H1 (cell line): ENCODE measurements around the gene UBE3B. TPM values are rescaled to one million over a fixed set of nuclear protein-coding genes. Genes with fewer than 3 reads are reported as not detected.

ENCODE experiments used
- CTCF ChIA-PET: fragments of 300-600 bp; sonication (Branson Sonifier 250); formaldehyde crosslinking; loops from one replicate; lab custom pipeline; 2021; ENCODE audit not compliant: partially characterized antibody; lab: Charles Lee
- POLR2A ChIA-PET: fragments of 300-600 bp; sonication (Branson Sonifier 250); formaldehyde crosslinking; loops from one replicate; lab custom pipeline; 2021; ENCODE audit warnings: inconsistent platforms; ENCODE audit not compliant: partially characterized antibody; lab: Charles Lee
- DNase-seq, 2 experiments: peaks; one replicate each; pipeline versions ENCODE4 v3.0.0 to v3.0.0-alpha.2; 2010 to 2022; ENCODE audit warnings: low spot score in 2 of 2, low read depth in 1 of 2, mixed read lengths in 1 of 2
- FAIRE-seq: peaks from 2 replicates; lab custom pipeline; 2011; peaks lifted over from hg19 to GRCh38; lab: Jason Lieb, UNC
- H2AFZ ChIP-seq: 2 replicates; pipeline ENCODE4 v1.8.1; 2012; ENCODE audit warnings: low read length, inconsistent platforms
- H2AK5ac ChIP-seq: 2 replicates; pipeline ENCODE4 v1.6.1; 2013; ENCODE audit warnings: low read depth, low read length
- H2BK120ac ChIP-seq: replicated peaks from 2 replicates; pipeline ENCODE3; 2013; ENCODE audit warnings: low read depth, low read length, inconsistent platforms
- H2BK12ac ChIP-seq: 2 replicates; pipeline ENCODE4 v1.6.1; 2013; ENCODE audit warnings: low read depth, low read length
- H2BK15ac ChIP-seq: 2 replicates; pipeline ENCODE4 v1.6.1; 2013; ENCODE audit warnings: low read length
- H2BK20ac ChIP-seq: 2 replicates; pipeline ENCODE4 v1.6.1; 2013; ENCODE audit warnings: low read length
- H2BK5ac ChIP-seq: 2 replicates; pipeline ENCODE4 v1.6.1; 2013; ENCODE audit warnings: low read depth, low read length
- H3K14ac ChIP-seq: 2 replicates; pipeline ENCODE4 v1.6.1; 2013; ENCODE audit warnings: inconsistent platforms; ENCODE audit not compliant: insufficient read length
- H3K18ac ChIP-seq: 2 replicates; pipeline ENCODE4 v1.6.1; 2013; ENCODE audit warnings: low read length; ENCODE audit errors: extremely low read depth
- H3K23ac ChIP-seq: 2 replicates; pipeline ENCODE4 v1.6.1; 2013; ENCODE audit warnings: inconsistent platforms; ENCODE audit not compliant: insufficient read length
- H3K23me2 ChIP-seq: 2 replicates; pipeline ENCODE4 v1.6.1; 2013; ENCODE audit warnings: low read depth, low read length
- H3K27ac ChIP-seq: 2 replicates; pipeline ENCODE4 v1.6.1; 2011; ENCODE audit warnings: low read depth, low read length, inconsistent platforms
- H3K27me3 ChIP-seq, 4 experiments: replicated peaks in 1 of 4; 1 replicate in 1 of 4; 2 replicates in 3 of 4; pipeline versions ENCODE4 v1.6.1 to v1.8.1; 2011 to 2013; ENCODE audit warnings: low read length in 3 of 4, mild to moderate bottlenecking in 3 of 4, inconsistent platforms in 2 of 4, mixed read lengths in 2 of 4, moderate library complexity in 1 of 4; ENCODE audit not compliant: control insufficient read depth in 3 of 4, insufficient read depth in 3 of 4; ENCODE audit errors: extremely low read depth in 1 of 4
- H3K36me3 ChIP-seq, 4 experiments: 2 replicates each; pipeline versions ENCODE4 v1.6.1 to v1.8.1; 2011 to 2013; ENCODE audit warnings: mild to moderate bottlenecking in 4 of 4, low read length in 3 of 4, moderate library complexity in 2 of 4, control low read depth in 1 of 4, inconsistent platforms in 1 of 4; ENCODE audit not compliant: insufficient read depth in 4 of 4, control insufficient read depth in 2 of 4
- H3K4ac ChIP-seq: replicated peaks from 2 replicates; pipeline ENCODE3; 2013; ENCODE audit warnings: low read length, low read depth, mixed read lengths, inconsistent platforms; ENCODE audit not compliant: insufficient read length
- H3K4me1 ChIP-seq, 4 experiments: replicated peaks in 1 of 4; 1 replicate in 1 of 4; 2 replicates in 3 of 4; pipeline versions ENCODE4 v1.6.1 to v1.8.1; 2011 to 2013; ENCODE audit warnings: low read length in 3 of 4, inconsistent platforms in 2 of 4, mixed read lengths in 1 of 4; ENCODE audit not compliant: insufficient read depth in 4 of 4, control insufficient read depth in 3 of 4
- H3K4me2 ChIP-seq, 2 experiments: 2 replicates each; pipeline versions ENCODE4 v1.6.1 to v1.8.1; 2011 to 2013; ENCODE audit warnings: low read depth in 2 of 2, low read length in 2 of 2, control low read depth in 1 of 2, inconsistent platforms in 1 of 2, mild to moderate bottlenecking in 1 of 2; ENCODE audit not compliant: insufficient read depth in 1 of 2
- H3K4me3 ChIP-seq, 4 experiments: fragments of 200-600, 300-600 bp in 1 of 4; sonication (generic), shearing (Covaris generic), sonication (Bioruptor Twin) in 1 of 4; 2 replicates each; pipeline versions ENCODE4 v1.5.1 to v1.8.1; 2011 to 2016; ENCODE audit warnings: low read length in 4 of 4, low read depth in 3 of 4, control low read depth in 2 of 4, inconsistent platforms in 2 of 4, mild to moderate bottlenecking in 2 of 4, mixed read lengths in 1 of 4, moderate library complexity in 1 of 4; ENCODE audit not compliant: insufficient read depth in 2 of 4; ENCODE audit errors: extremely low read depth in 1 of 4
- H3K56ac ChIP-seq: replicated peaks from 2 replicates; pipeline ENCODE3; 2013; ENCODE audit warnings: low read depth, mild to moderate bottlenecking, mixed read lengths, low read length, inconsistent platforms; ENCODE audit not compliant: insufficient read length
- H3K79me1 ChIP-seq: 2 replicates; pipeline ENCODE4 v1.6.1; 2013; ENCODE audit warnings: low read depth, low read length, control low read depth
- H3K79me2 ChIP-seq, 2 experiments: 2 replicates each; pipeline versions ENCODE4 v1.6.1 to v1.8.1; 2012 to 2013; ENCODE audit warnings: low read length in 2 of 2, mild to moderate bottlenecking in 2 of 2, inconsistent platforms in 1 of 2; ENCODE audit not compliant: insufficient read depth in 2 of 2, control insufficient read depth in 1 of 2
- H3K9ac ChIP-seq, 4 experiments: replicated peaks in 1 of 4; 1 replicate in 1 of 4; 2 replicates in 3 of 4; pipeline versions ENCODE4 v1.6.1 to v1.8.1; 2011 to 2013; ENCODE audit warnings: low read depth in 3 of 4, low read length in 3 of 4, control low read depth in 2 of 4, mild to moderate bottlenecking in 2 of 4, moderate library complexity in 2 of 4, inconsistent platforms in 1 of 4; ENCODE audit errors: extremely low read depth in 1 of 4
- H3K9me3 ChIP-seq, 2 experiments: 2 replicates each; pipeline versions ENCODE4 v1.6.1 to v1.8.1; 2012 to 2013; ENCODE audit warnings: mild to moderate bottlenecking in 2 of 2, moderate library complexity in 2 of 2, control low read depth in 1 of 2, inconsistent platforms in 1 of 2, low read depth in 1 of 2, low read length in 1 of 2, mixed read lengths in 1 of 2; ENCODE audit not compliant: insufficient read depth in 2 of 2
- H4K20me1 ChIP-seq, 2 experiments: replicated peaks in 1 of 2; 2 replicates each; pipeline versions ENCODE3 to v1.8.1; 2011 to 2013; ENCODE audit warnings: inconsistent platforms in 2 of 2, low read length in 2 of 2, mild to moderate bottlenecking in 1 of 2; ENCODE audit not compliant: insufficient read depth in 2 of 2, control insufficient read depth in 1 of 2
- H4K5ac ChIP-seq: 2 replicates; pipeline ENCODE4 v1.6.1; 2013; ENCODE audit warnings: low read length, low read depth, mixed read lengths, inconsistent platforms; ENCODE audit not compliant: insufficient read length
- H4K8ac ChIP-seq: 2 replicates; pipeline ENCODE4 v1.8.0; 2013; ENCODE audit warnings: mild to moderate bottlenecking, moderate library complexity, low read length, inconsistent platforms; ENCODE audit not compliant: insufficient read depth; ENCODE audit errors: extremely low read depth
- H4K91ac ChIP-seq: replicated peaks from 2 replicates; pipeline ENCODE3; 2013; ENCODE audit warnings: low read length, mixed read lengths, inconsistent platforms; ENCODE audit not compliant: insufficient read length
- CEBPB ChIP-seq: IDR thresholded peaks from 2 replicates; pipeline ENCODE4 v1.6.1; 2012; ENCODE audit warnings: low read depth, low read length
- CHD2 ChIP-seq: IDR thresholded peaks from 2 replicates; pipeline ENCODE4 v1.6.1; 2012; ENCODE audit warnings: low read length, improper control_type of control experiment
- GABPA ChIP-seq: IDR thresholded peaks from 2 replicates; pipeline ENCODE4 v1.6.1; 2011; ENCODE audit warnings: mild to moderate bottlenecking, low read length, moderate library complexity, borderline replicate concordance; ENCODE audit not compliant: insufficient read depth
- NANOG ChIP-seq: IDR thresholded peaks from 2 replicates; pipeline ENCODE4 v1.6.1; 2011; ENCODE audit warnings: low read length, low read depth, mild to moderate bottlenecking, inconsistent platforms; ENCODE audit not compliant: insufficient read depth, poor library complexity, severe bottlenecking
- POLR2AphosphoS5 ChIP-seq: IDR thresholded peaks from 2 replicates; pipeline ENCODE4 v1.6.1; 2011; ENCODE audit warnings: low read depth, low read length
- POU5F1 ChIP-seq: IDR thresholded peaks from 2 replicates; pipeline ENCODE4 v1.6.1; 2011; ENCODE audit warnings: low read depth, mild to moderate bottlenecking, low read length, moderate library complexity
- RAD21 ChIP-seq, 2 experiments: IDR thresholded peaks in 1 of 2; conservative IDR thresholded peaks in 1 of 2; 2 replicates each; pipeline ENCODE4 v1.6.1; 2011; ENCODE audit warnings: low read depth in 2 of 2, low read length in 2 of 2, improper control_type of control experiment in 1 of 2, inconsistent platforms in 1 of 2, mild to moderate bottlenecking in 1 of 2, moderate library complexity in 1 of 2
- RXRA ChIP-seq: IDR thresholded peaks from 2 replicates; pipeline ENCODE4 v1.6.1; 2011; ENCODE audit warnings: low read depth, mild to moderate bottlenecking, low read length, moderate library complexity; ENCODE audit not compliant: insufficient read depth
- SAP30 ChIP-seq: fragments of 300-600 bp; sonication (generic); IDR thresholded peaks from 2 replicates; pipeline ENCODE4 v1.7.1; 2012; ENCODE audit warnings: low read length, moderate library complexity, mild to moderate bottlenecking, inconsistent platforms; ENCODE audit not compliant: insufficient read depth, insufficient replicate concordance
- SIN3A ChIP-seq, 2 experiments: IDR thresholded peaks in 1 of 2; conservative IDR thresholded peaks in 1 of 2; 2 replicates each; pipeline ENCODE4 v1.6.1; 2011 to 2012; ENCODE audit warnings: low read length in 2 of 2, improper control_type of control experiment in 1 of 2, low read depth in 1 of 2, mild to moderate bottlenecking in 1 of 2
- SP2 ChIP-seq: IDR thresholded peaks from 2 replicates; pipeline ENCODE4 v1.6.1; 2012; ENCODE audit warnings: mild to moderate bottlenecking, low read length, inconsistent platforms
- WGBS, 2 experiments: shearing (Covaris generic) in 1 of 2; methylation state at CpG; one replicate each; pipeline versions ENCODE4 v1.1.6 to v1.1.7; 2013 to 2015; ENCODE audit warnings: low lambda C conversion rate in 2 of 2, mixed read lengths in 2 of 2, inconsistent platforms in 1 of 2, low coverage in 1 of 2, missing lambda C conversion rate in 1 of 2; ENCODE audit not compliant: insufficient replicate concordance in 2 of 2, insufficient coverage in 1 of 2, insufficient read length in 1 of 2; ENCODE audit errors: extremely low coverage in 1 of 2, missing lambda C conversion rate in 1 of 2; 5-methylcytosine and 5-hydroxymethylcytosine counted together
- polyA plus RNA-seq, 7 experiments: library from polyadenylated mRNA; depleted of rRNA in 3 of 7; stranded (reverse) in 5 of 7; unstranded in 2 of 7; fragments of >200 nt in 5 of 7; fragments of 200-250 nt in 2 of 7; gene quantifications; 1 replicate in 5 of 7; 2 replicates in 1 of 7; 4 replicates in 1 of 7; pipeline versions ENCODE4 v1.2.1 to v1.2.3, GENCODE V29; 2011 to 2013; ENCODE audit warnings: missing spikeins in 2 of 7, mixed read lengths in 2 of 7
- total RNA-seq: library from RNA; stranded (reverse); fragmentation: NEBNext Ultra II Directional; extraction: Animal tissue kit (Norgen Biotek cat#: 25700); gene quantifications from 2 replicates; pipeline ENCODE4 v1.2.1, GENCODE V29; 2021
- TF ChIP-seq, protein P1 (sequence below): IDR thresholded peaks from 2 replicates; pipeline ENCODE4 v1.6.1; 2011; ENCODE audit warnings: low read length, improper control_type of control experiment

The UBE3B gene
- total and polyA plus RNA-seq, 2 of the 8 experiments (the other 6 are each of a cell fraction or from before 2014, with no cell fraction given) = 14.0 to 21.1 TPM

DNA sequence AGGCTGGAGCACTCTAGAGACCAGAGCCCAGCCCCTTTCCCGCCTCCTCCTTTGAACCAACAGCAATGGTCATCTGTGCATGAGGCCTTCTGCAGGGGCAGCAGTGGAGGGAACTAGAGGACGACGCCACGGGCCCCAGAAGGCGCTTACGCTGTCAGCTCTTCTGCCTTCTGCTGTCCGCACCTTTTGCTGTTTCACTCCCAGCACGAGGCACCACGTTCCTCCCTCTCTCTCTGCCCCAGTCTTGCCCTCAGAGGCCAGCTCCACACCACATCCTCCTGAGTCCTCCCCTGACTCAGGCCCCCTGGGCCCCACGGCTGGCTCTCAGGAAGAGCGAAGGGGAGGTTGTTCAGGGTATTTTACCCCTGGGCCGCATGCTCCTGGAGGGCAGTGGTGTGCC, 80.4 kb downstream of the UBE3B start:
- Histone ChIP-seq H4K20me1 (peaks cover 0 to 2% of the 10 kb centered on the region in 2 experiments), H2BK20ac (no peak overlapping the region), H3K4me1 (peaks cover 0 to 4% (median 0%) of the 10 kb centered on the region in 4 experiments; a peak in 2 of 7 replicates), H3K23ac (no peak overlapping the region), H4K91ac (no peak overlapping the region), H2BK12ac (no peak overlapping the region), H3K18ac (no peak overlapping the region), H3K14ac (no peak overlapping the region), H2AK5ac (no peak overlapping the region), H3K9ac (no peak overlapping the region), H2AFZ (no peak overlapping the region), H2BK5ac (no peak overlapping the region), H4K8ac (no peak overlapping the region), H2BK120ac (no peak overlapping the region), H2BK15ac (no peak overlapping the region), H3K36me3 (peaks cover 0 to 7% (median 0%) of the 10 kb centered on the region in 4 experiments; a peak in 3 of 8 replicates), H3K4ac (no peak overlapping the region), H3K79me1 (no peaks in the 10 kb centered on the region), H3K23me2 (no peaks in the 10 kb centered on the region), H3K27ac (no peak overlapping the region), H3K4me2 (no peak overlapping the region), H3K56ac (no peak overlapping the region), H3K9me3 (no peaks in the 10 kb centered on the region), H3K79me2 (no peaks in the 10 kb centered on the region), H3K27me3 (no peaks in the 10 kb centered on the region; a peak in 1 of 7 replicates), H4K5ac (no peak overlapping the region), H3K4me3 (no peak overlapping the region)
- 94% methylated on average over 11 of the region's 12 CpGs; no CpG with 5 or more reads in 1 of the 2 experiments for WGBS, 2 experiments
- POLR2A ChIA-PET = interaction anchor here (0.7 kb wide), 1 partner anchor 10 kb away, joined by 3 read pairs; no protein-coding TSS in a partner anchor
- FAIRE-seq = no peak
- CTCF ChIA-PET = interaction anchor here (0.8 to 0.9 kb wide), 2 partner anchors 96 to 125 kb away, joined by 3 to 4 read pairs; no protein-coding TSS in a partner anchor
- DNase-seq = no peak
- TF ChIP-seq GABPA (no peak), CEBPB (no peak), NANOG (no peak), SAP30 (no peak), RXRA (no peak), SIN3A (conservative IDR thresholded peaks at IDR 0.05 in 1 of 2, IDR thresholded peaks at IDR 0.05 in 1 of 2; ENCODE audit: low read depth in 1 of 2, low read length in 2 of 2) (no peak), POU5F1 (no peak), CHD2 (no peak), POLR2AphosphoS5 (no peak), RAD21 (IDR thresholded peaks at IDR 0.05 in 1 of 2, conservative IDR thresholded peaks at IDR 0.05 in 1 of 2; ENCODE audit: low read depth in 2 of 2, low read length in 2 of 2) (no peak), SP2 (no peak)
- TF ChIP-seq, protein P1, sequence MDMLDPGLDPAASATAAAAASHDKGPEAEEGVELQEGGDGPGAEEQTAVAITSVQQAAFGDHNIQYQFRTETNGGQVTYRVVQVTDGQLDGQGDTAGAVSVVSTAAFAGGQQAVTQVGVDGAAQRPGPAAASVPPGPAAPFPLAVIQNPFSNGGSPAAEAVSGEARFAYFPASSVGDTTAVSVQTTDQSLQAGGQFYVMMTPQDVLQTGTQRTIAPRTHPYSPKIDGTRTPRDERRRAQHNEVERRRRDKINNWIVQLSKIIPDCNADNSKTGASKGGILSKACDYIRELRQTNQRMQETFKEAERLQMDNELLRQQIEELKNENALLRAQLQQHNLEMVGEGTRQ = no peak
